GM20000 (cell line): ENCODE data around the gene CER1.

Source experiments
- DNase-seq: peaks from one replicate; pipeline ENCODE4 v3.0.0; 2012; ENCODE audit warnings: low spot score
- CTCF ChIP-seq: IDR thresholded peaks from 2 replicates; pipeline ENCODE4 v1.5.1; 2012; ENCODE audit warnings: mild to moderate bottlenecking, control low read depth; ENCODE audit errors: extremely low read depth, missing control alignments

Gene CER1

GRCh38 chr9:14756291-14756690, 33.8 kb upstream of the CER1 start:
- no peak for TF ChIP-seq CTCF
- no peak for DNase-seq

DNA sequence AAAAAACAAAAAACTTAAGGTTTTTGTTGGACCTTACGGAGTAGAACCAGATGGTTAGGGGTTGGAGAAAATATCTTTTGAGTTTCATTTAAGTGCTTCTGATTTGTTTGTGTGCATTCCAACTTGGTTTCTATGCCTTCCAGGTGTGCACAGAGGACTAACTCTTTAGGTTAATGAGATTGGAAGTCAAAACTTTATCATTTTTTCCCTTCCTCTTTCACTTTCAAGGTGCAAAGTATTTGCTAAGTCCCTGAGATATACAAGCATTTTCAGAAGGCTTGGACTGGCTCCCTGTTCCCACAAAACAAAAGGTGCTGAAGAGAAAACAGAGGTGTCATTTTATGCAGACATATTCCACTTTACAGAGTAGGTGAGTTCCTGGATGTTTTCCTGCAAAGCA, 30.3 kb upstream of the CER1 start:
- no peak for TF ChIP-seq CTCF
- no peak for DNase-seq

DNA sequence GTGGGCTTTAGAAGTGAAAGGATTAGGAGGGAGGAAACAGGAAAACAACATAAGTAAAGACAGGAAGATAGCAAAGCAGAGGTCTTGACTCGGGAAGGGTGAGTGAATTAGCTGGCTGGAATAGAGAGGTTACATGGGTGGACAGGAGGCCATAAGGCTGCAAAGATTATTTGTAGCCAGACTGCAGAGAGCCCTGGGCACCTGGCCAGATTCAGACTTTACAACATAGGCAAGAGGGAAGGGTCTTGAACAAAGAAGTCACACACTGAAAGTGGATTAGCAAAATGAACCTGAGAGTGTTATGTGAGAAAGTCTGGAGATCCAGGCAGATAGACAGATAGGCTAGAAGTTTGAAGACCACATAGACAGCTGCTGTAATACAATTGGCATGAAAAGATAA, 29.7 kb upstream of the CER1 start:
- no peak for TF ChIP-seq CTCF
- DNase-seq, result no peak

DNA sequence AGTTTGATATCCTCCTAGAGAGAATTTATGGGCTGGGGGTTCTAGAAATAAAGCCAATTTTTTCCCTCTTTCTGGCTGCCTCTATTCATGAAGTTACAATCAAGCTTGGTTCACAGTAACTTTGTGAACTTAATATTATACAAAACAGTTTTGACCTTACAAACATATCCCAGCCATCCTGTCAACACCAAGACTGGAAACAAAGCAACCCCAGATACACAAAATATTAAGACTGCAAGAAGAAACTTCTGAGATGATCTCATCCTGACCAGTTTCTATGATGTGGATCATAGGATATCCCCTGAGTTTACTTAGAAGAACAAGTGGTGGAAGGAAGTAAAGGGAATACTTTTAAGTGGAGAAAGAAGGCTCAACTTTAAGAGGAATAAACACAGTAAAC, 28.3 kb upstream of the CER1 start:
- no peak for DNase-seq
- TF ChIP-seq CTCF, result no peak

- DNase-seq, result no peak
- TF ChIP-seq CTCF, result no peak
Observed at GRCh38 chr9:14749741-14750211, 27.2 kb upstream of the CER1 start.

GRCh38 chr9:14748373-14748772, 25.8 kb upstream of the CER1 start:
- no peak for DNase-seq
- no peak for TF ChIP-seq CTCF

- TF ChIP-seq CTCF, result no peak
- no peak for DNase-seq
Observed at GRCh38 chr9:14747111-14747510, 24.6 kb upstream of the CER1 start.
